Measurements from ENCODE around the gene BRICD5.

BRICD5 gene

DNA sequence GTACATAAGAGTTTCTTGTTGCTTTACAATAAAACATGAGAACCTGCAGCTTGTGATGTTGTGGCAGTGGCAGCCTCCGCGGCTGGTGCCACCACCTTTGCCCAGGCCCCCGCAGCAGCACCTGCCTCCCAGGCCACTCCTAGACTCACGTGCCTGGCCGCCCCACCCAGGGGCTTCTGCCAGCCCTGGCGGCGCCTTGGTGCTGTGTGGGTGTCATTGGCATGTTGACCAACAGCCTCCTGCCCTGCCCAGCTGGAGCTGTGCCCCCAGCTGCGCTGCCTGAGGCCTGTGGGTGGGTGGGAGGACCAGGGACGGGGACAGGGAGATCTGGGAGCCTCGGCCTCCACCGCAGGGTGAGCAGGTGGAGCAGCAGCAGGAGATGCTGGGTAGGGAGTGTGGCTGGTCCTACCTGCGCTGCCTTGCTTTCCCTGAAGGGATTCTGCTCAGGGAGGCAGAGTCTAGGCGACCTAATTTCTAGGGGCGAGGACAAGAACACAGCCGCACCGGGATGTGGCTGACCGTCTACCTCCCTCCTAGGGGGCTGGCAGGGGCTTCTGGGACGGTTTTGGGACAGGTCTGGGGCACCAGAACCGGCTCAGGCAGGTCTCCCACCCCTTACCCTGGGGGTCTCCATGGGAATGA, 25.2 kb upstream of the BRICD5 start:
- no peak overlapping the region for H2AFZ ChIP-seq
- no peak overlapping the region for H3K4me2 ChIP-seq (ENCODE audit: low read length)
- no peak overlapping the region for H3K9ac ChIP-seq
- no peak overlapping the region for H3K4me3 ChIP-seq (ENCODE audit: low read depth, low read length)
- H3K27me3 ChIP-seq (ENCODE audit: control insufficient read depth, insufficient read depth, low read length) = no peaks in the 10 kb centered on the region
- H3K9me3 ChIP-seq (ENCODE audit: control insufficient read depth, low read length) = no peaks in the 10 kb centered on the region
- H3K36me3 ChIP-seq (ENCODE audit: control insufficient read depth, insufficient read depth, low read length) = no peaks in the 10 kb centered on the region
- H3K27ac ChIP-seq = no peak overlapping the region
- TF ChIP-seq, protein P1, sequence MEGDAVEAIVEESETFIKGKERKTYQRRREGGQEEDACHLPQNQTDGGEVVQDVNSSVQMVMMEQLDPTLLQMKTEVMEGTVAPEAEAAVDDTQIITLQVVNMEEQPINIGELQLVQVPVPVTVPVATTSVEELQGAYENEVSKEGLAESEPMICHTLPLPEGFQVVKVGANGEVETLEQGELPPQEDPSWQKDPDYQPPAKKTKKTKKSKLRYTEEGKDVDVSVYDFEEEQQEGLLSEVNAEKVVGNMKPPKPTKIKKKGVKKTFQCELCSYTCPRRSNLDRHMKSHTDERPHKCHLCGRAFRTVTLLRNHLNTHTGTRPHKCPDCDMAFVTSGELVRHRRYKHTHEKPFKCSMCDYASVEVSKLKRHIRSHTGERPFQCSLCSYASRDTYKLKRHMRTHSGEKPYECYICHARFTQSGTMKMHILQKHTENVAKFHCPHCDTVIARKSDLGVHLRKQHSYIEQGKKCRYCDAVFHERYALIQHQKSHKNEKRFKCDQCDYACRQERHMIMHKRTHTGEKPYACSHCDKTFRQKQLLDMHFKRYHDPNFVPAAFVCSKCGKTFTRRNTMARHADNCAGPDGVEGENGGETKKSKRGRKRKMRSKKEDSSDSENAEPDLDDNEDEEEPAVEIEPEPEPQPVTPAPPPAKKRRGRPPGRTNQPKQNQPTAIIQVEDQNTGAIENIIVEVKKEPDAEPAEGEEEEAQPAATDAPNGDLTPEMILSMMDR (IDR thresholded peaks at IDR 0.05) = no peak
- no peaks in the 10 kb centered on the region for H3K79me2 ChIP-seq
- no peaks in the 10 kb centered on the region for H3K4me1 ChIP-seq

DNA sequence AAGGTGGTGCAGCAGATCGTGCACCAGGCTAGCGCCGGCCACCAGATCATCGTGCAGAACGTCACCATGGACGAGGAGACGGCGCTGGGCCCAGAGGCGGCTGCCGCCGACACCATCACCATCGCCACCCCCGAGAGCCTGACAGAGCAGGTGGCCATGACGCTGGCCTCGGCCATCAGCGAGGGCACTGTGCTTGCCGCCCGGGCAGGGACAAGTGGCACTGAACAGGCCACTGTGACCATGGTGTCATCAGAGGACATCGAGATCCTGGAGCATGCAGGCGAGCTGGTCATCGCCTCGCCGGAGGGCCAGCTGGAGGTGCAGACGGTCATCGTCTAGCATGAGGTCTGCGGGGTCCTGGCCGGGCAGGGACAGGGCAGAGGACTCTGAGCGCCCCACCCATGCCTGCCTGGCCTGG, 24.6 kb upstream of the BRICD5 start:
- H3K4me1 ChIP-seq = no peaks in the 10 kb centered on the region
- H3K9me3 ChIP-seq (ENCODE audit: control insufficient read depth, low read length) = no peaks in the 10 kb centered on the region

DNA sequence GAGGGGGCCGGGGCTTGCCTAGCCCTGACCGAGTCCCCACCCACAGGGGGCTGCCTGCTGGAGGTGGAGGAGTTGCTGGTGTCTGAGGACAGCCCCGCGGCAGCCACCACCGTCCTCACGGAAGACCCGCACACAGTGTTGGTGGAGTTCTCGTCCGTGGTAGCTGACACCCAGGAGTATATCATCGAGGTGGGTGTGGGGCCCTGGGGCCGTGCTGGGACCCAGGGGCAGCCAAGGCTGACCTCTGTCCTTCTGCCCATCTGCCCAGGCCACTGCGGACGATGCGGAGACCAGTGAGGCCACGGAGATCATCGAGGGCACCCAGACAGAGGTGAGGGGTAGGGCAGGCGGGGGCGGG, 24.1 kb upstream of the BRICD5 start:
- no peak overlapping the region for H3K4me2 ChIP-seq (ENCODE audit: low read length)
- TF ChIP-seq, protein P1 (IDR thresholded peaks at IDR 0.05) = no peak
- no peak overlapping the region for H2AFZ ChIP-seq
- H3K27me3 ChIP-seq (ENCODE audit: control insufficient read depth, insufficient read depth, low read length) = no peaks in the 10 kb centered on the region
- H3K4me3 ChIP-seq (ENCODE audit: low read depth, low read length) = no peak overlapping the region
- no peak overlapping the region for H3K27ac ChIP-seq
- no peaks in the 10 kb centered on the region for H3K9me3 ChIP-seq (ENCODE audit: control insufficient read depth, low read length)
- no peak overlapping the region for H3K9ac ChIP-seq
- H3K79me2 ChIP-seq = no peaks in the 10 kb centered on the region
- no peaks in the 10 kb centered on the region for H3K4me1 ChIP-seq
- no peaks in the 10 kb centered on the region for H3K36me3 ChIP-seq (ENCODE audit: control insufficient read depth, insufficient read depth, low read length)

More for the DNA sequence above, 24.6 kb upstream of the BRICD5 start:
- no peaks in the 10 kb centered on the region for H3K27me3 ChIP-seq (ENCODE audit: control insufficient read depth, insufficient read depth, low read length)
- TF ChIP-seq, protein P1 (IDR thresholded peaks at IDR 0.05) = no peak
- H3K36me3 ChIP-seq (ENCODE audit: control insufficient read depth, insufficient read depth, low read length) = no peaks in the 10 kb centered on the region
- no peaks in the 10 kb centered on the region for H3K79me2 ChIP-seq
- H3K4me2 ChIP-seq (ENCODE audit: low read length) = no peak overlapping the region
- no peak overlapping the region for H2AFZ ChIP-seq
- no peak overlapping the region for H3K27ac ChIP-seq
- no peak overlapping the region for H3K4me3 ChIP-seq (ENCODE audit: low read depth, low read length)
- H3K9ac ChIP-seq = no peak overlapping the region

DNA sequence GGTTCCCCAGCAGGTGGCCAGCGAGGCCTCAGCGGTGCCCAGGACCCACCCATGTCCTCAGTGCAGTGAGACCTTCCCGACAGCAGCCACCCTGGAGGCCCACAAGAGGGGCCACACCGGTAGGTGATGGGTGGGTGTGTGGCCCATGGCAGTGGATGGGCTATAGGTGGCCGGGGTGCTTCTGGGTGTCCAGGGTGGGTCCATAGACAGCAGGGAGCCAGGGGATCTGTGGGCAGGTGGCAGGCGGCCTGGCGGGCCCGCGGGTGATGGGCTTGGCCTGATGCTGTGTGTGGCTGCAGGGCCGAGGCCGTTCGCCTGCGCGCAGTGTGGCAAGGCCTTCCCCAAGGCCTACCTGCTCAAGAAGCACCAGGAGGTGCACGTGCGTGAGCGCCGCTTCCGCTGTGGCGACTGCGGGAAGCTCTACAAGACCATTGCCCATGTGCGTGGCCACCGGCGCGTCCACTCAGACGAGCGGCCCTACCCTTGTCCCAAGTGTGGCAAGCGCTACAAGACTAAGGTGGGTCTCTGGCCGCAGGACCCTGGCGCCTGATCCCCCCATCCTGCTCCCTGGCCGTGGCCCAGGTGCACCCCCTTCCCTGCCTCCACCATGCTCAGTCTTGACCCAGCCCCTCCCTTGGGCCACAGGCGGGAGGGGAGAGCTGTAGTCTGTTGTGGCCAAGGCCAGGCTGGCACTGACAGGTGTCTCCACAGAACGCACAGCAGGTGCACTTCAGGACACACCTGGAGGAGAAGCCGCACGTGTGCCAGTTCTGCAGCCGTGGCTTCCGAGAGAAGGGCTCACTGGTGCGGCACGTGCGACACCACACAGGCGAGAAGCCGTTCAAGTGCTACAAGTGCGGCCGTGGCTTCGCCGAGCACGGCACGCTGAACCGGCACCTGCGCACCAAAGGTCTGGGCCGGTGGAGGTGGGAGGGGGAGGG, 23.5 kb upstream of the BRICD5 start:
- Histone ChIP-seq H3K4me3 (ENCODE audit: low read depth, low read length) (no peak overlapping the region), H3K27me3 (ENCODE audit: control insufficient read depth, insufficient read depth, low read length) (no peaks in the 10 kb centered on the region), H3K9me3 (ENCODE audit: control insufficient read depth, low read length) (no peaks in the 10 kb centered on the region), H3K4me2 (ENCODE audit: low read length) (no peak overlapping the region), H3K36me3 (ENCODE audit: control insufficient read depth, insufficient read depth, low read length) (no peaks in the 10 kb centered on the region), H3K79me2 (no peaks in the 10 kb centered on the region), H3K4me1 (no peaks in the 10 kb centered on the region), H3K27ac (no peak overlapping the region), H3K9ac (no peak overlapping the region), H2AFZ (no peak overlapping the region)
- TF ChIP-seq, protein P1 (IDR thresholded peaks at IDR 0.05) = no peak
